22Rv1 (cell line): ENCODE results near the gene LDLRAD4.

Source experiments
- CTCF ChIP-seq: fragments of 450-650 bp; IDR thresholded peaks from 2 replicates; pipeline ENCODE4 v1.5.1; 2017; ENCODE audit warnings: mild to moderate bottlenecking
- ZFX ChIP-seq: fragments of 450-650 bp; IDR thresholded peaks from 2 replicates; pipeline ENCODE4 v1.6.1; 2017; ENCODE audit warnings: antibody characterized with exemption, borderline replicate concordance

- TF ChIP-seq CTCF (no peak), ZFX (no peak)
Measured at GRCh38 chr18:13451661-13452387, 233.3 kb downstream of the LDLRAD4 start.
